HG03457 (cell line): ENCODE results near the gene KRTAP10-8.
"Not testable (repeated sequence)": the region's sequence is repeated elsewhere in the genome, so short reads cannot be mapped to it uniquely, and the experiment has no call there.

ENCODE experiments used
- ATAC-seq: cut with Tn5 transposase; IDR thresholded peaks from one replicate; pipeline ENCODE4 v1.9.1; 2021; ENCODE audit warnings: moderate number of reproducible peaks; ENCODE audit not compliant: unreplicated experiment

KRTAP10-8 gene

GRCh38 chr21:44579056-44579832 lies 32.6 kb upstream of the KRTAP10-8 start:
- ATAC-seq = no peak

DNA sequence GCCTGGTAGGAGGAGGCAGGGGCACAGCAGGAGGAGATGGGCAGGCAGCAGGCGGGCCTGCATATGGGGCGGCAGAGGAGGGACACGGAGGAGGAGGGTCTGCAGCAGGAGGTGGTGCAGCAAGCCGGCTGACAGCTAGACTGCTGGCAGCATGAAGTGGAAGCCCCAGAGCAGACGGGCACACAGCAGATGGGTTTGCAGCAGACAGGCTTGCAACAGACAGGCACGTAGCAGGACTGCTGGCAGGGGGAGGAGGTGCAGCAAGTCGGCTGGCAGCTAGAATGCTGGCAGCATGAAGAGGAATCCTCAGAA lies 32.1 kb upstream of the KRTAP10-8 start:
- no peak for ATAC-seq

DNA sequence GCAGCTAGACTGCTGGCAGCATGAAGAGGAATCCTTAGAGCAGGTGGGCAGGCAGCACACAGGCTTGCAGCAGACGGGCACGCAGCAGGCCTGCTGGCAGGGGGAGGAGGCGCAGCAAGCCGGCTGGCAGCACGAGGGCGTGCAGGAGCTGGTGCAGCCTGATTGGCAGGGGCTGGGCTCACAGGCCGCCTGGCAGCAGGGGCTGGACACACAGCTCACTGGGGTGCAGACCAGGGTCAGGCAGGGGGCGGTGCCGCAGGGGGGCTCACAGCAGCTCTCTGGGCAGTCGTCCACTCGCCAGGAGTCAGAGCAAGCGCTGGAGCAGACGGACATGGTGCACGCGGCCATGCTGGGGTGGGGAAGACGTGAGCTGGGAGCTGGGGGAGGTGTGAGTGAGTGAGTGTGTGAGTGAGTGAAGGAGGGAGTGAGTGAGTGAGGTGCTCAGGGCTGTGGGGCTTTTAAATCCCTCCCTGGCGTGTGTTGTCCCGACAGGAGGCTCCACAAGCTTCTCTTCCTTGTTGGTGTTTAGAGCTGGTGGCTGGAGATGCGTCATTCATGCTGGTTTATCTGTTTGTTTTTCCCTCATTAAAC lies 31.6 kb upstream of the KRTAP10-8 start, which contains the start of gene KRTAP10-5:
KRTAP10-5 (minus strand) TSS at position 374 of the 591 bp plus-strand sequence; CDS start at position 348, 26 bp downstream.
- ATAC-seq = not testable (repeated sequence)

GRCh38 chr21:44581158-44581557 lies 30.7 kb upstream of the KRTAP10-8 start:
- ATAC-seq = no peak

DNA sequence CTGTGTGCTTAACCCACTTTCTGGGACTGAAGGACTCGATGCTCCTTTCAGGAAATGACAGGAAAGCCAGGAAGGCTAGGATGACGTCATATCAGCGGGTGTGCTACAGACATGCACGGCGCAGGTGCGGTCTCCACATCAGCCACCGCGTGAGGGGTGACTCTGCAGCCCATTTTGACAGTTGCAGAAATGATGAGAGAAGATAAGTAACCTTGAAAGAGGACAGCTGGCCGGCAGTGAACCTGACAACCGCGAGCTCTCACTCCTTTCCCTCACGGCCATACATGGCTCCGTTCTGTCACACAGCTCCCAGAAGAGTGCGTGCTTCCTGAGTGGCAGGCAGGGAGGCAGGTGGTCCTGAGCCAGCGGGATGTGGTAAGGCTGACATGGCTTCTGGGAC lies 29.8 kb upstream of the KRTAP10-8 start:
- ATAC-seq = no peak

- no peak for ATAC-seq
These were observed 28.6 kb upstream of the KRTAP10-8 start for GRCh38 chr21:44583089-44583799.

DNA sequence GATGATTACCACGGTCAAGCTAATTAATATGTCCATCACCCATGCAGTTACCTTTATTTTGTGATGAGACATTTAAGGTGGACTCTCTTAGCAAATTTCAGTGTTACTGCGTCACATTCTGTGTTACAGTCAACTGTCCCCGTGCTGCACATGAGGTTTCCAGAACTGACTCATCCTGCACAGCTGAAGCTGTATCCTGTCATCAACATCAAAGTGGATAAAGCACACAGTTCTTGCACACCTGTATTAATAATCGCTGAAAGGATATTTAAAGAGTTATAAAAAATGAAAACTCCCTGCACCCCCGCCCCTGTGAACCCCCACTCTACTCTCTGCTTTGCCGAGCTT lies 28.1 kb upstream of the KRTAP10-8 start:
- ATAC-seq = no peak

DNA sequence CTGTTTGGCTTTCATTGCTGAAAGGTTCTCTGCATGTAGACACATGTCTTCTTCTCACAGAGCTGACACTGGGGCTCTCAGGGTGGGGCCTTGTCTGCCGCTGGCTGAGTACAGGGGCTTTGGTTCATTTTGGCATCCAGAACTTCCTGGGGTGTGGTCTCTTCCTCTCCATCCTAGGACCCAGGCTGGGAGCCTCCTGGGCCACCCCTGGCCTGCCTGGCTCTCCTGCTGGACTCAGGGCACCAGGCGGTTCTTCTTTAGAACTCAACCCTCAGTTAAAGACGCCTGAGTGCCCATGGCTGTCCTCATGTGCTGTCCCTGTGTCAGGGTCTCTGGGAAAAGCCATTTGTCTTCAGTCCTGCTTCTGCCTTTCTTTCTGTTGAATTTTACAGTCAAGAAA lies 26.0 kb upstream of the KRTAP10-8 start:
- no peak for ATAC-seq

DNA sequence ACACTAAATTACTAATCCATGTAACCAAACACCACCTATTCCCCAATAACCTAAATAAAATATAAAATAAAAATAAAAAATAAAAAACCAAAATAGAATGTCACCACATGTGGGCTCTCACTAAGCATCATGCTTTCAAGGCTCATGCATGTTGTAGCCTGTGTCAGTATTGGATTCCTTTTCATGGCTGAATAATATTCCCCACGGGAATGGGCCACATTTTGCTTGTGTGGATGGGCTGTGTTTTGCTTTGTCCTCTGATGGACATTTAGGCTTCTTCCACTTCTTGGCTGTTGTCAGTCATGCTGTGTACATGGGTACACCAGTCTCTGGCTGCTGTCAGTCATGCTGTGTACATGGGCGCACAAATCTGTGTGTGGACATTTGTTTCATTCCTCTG lies 22.8 kb upstream of the KRTAP10-8 start:
- no peak for ATAC-seq

- ATAC-seq = no peak
These were observed 22.1 kb upstream of the KRTAP10-8 start for GRCh38 chr21:44589586-44590305.

DNA sequence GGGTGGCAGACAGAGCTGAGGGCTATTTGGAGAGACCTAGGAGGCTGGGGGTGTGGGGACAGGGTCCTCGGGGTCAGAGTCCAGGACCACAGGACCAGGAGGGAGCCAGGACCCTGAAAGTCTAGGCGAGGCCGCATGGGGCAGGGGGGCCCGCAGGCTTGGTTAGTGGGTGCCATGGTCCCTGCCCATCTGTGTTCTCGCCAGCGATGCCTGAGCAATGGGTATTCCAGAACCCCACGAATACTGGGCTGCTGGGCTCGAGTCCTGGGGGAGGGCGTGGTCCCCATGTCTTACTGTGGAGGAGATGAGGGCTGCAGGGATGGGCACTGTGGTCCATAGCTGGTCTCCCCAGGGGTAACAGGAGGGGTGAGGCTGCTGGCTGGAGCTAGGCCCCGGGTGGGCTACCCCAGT lies 21.6 kb upstream of the KRTAP10-8 start:
- no peak for ATAC-seq

DNA sequence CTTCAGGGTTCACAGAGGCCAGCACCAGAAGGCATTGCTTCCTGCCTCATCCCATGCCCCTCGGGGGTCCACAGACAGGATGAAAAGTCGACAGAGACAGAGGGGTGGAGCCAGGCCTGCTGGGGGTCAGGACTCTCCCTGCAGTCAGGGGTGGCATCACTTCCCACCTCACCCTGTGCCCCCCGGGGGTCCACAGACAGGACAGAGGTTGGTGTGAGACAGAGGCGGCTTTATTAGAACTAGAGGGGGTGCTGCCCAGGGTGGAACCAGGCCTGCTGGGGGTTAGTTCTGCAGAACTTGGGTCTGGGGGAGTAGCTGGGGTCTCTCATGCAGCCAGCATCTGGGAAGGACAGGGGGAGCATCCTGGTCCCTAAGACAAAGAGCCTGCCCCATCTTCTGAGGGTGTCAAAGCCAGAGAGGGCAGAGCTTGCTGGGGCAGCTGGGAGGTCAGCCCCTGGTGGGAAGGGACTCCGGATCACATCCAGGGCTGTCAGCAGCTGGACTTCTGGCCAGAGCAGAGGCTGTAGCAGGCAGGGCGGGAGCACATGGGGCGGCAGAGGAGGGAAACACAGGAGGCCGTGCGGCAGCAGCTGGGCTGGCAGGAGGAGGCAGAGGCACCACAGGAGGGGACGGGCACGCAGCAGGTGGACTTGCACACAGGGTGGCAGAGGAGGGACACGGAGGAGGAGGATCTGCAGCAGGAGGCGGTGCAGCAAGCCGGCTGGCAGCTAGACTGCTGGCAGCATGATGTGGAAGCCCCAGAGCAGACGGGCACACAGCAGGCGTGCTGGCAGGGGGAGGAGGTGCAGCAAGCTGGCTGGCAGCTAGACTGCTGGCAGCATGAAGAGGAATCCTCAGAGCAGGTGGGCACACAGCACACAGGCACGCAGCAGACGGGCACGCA lies 20.7 kb upstream of the KRTAP10-8 start:
- ATAC-seq = not testable (repeated sequence)

GRCh38 chr21:44591801-44592130 lies 20.1 kb upstream of the KRTAP10-8 start:
- not testable (repeated sequence) for ATAC-seq

GRCh38 chr21:44592446-44593311 lies 19.2 kb upstream of the KRTAP10-8 start, which contains the start of gene KRTAP10-6:
Gene KRTAP10-6, minus strand, starts transcription at chr21:44592505. Its CDS starts 21 bp downstream, at chr21:44592484.
- ATAC-seq = no peak

GRCh38 chr21:44593598-44594405 lies 18.1 kb upstream of the KRTAP10-8 start:
- ATAC-seq = no peak

- no peak for ATAC-seq
These were observed 17.4 kb upstream of the KRTAP10-8 start for GRCh38 chr21:44594406-44594916.

DNA sequence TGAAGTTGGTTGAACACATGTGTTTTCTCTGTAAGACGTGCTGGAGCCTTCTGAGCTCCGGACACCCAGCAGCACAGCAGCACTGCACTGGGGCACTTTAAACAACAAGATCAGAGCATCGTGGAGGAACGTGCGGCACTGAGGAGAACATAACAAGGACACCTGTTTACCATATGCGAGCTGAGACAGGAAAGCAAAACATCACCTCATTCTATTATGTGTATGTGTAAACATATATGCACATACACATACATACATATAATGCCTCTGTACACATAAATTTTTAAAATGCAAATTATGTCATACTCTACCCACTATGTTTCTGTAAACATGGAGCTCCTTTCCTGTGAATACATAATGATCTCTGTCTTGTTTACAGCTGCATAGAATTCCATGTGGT lies 16.4 kb upstream of the KRTAP10-8 start:
- no peak for ATAC-seq

- ATAC-seq = no peak
These were observed 15.7 kb upstream of the KRTAP10-8 start for GRCh38 chr21:44596068-44596725.
